ENCODE data around the gene COL1A1.

Gene COL1A1

GRCh38 chr17:50186661-50187393, 14.6 kb downstream of the COL1A1 start:
- DNase-seq (ENCODE audit: low spot score), result no peak

GRCh38 chr17:50185631-50186471, 15.6 kb downstream of the COL1A1 start:
- no peak for DNase-seq (ENCODE audit: low spot score)

- DNase-seq (ENCODE audit: low spot score), result no peak
Measured at GRCh38 chr17:50184611-50185398, 16.6 kb downstream of the COL1A1 start.

GRCh38 chr17:50184064-50184463, 17.4 kb downstream of the COL1A1 start:
- no peak for DNase-seq (ENCODE audit: low spot score)

- peak; percentile 37 for DNase-seq (ENCODE audit: low spot score)
Measured at GRCh38 chr17:50183421-50183994, 17.9 kb downstream of the COL1A1 start.

- no peak for DNase-seq (ENCODE audit: low spot score)
Measured at GRCh38 chr17:50182783-50183420, 18.5 kb downstream of the COL1A1 start.

- DNase-seq (ENCODE audit: low spot score), result no peak
Measured at GRCh38 chr17:50181591-50182560, 19.6 kb downstream of the COL1A1 start.

GRCh38 chr17:50181144-50181543, 20.3 kb downstream of the COL1A1 start:
- DNase-seq (ENCODE audit: low spot score), result no peak

GRCh38 chr17:50180620-50181019, 20.8 kb downstream of the COL1A1 start:
- DNase-seq (ENCODE audit: low spot score), result no peak

- no peak for DNase-seq (ENCODE audit: low spot score)
Measured at GRCh38 chr17:50180111-50180510, 21.3 kb downstream of the COL1A1 start.

GRCh38 chr17:50177983-50178834, 23.2 kb downstream of the COL1A1 start:
- peak; percentile 78 for DNase-seq (ENCODE audit: low spot score)

GRCh38 chr17:50177476-50177875, 24.0 kb downstream of the COL1A1 start:
- no peak for DNase-seq (ENCODE audit: low spot score)

GRCh38 chr17:50176559-50177357, 24.7 kb downstream of the COL1A1 start:
- DNase-seq (ENCODE audit: low spot score), result no peak

- DNase-seq (ENCODE audit: low spot score), result no peak
Measured at GRCh38 chr17:50175035-50175807, 26.2 kb downstream of the COL1A1 start.

GRCh38 chr17:50174444-50174843, 27.0 kb downstream of the COL1A1 start:
- no peak for DNase-seq (ENCODE audit: low spot score)

- no peak for DNase-seq (ENCODE audit: low spot score)
Measured at GRCh38 chr17:50173335-50173941, 28.0 kb downstream of the COL1A1 start.

- DNase-seq (ENCODE audit: low spot score), result no peak
Measured at GRCh38 chr17:50172936-50173334, 28.5 kb downstream of the COL1A1 start.

Measured in germinal center (tissue), 1 donor.